Right atrium auricular region (tissue), 2 donors: ENCODE results near the gene USP11. TPM values are rescaled to one million over a fixed set of nuclear protein-coding genes. Genes with fewer than 3 reads are reported as not detected.

Experiments
- DNase-seq: peaks from one replicate; pipeline ENCODE4 v3.0.0-alpha.2; 2019; ENCODE audit warnings: low spot score
- H3K27ac ChIP-seq, 2 donors: fragments of 200-600 bp; sonication (generic); 1 replicate in 1 of 2; 2 replicates in 1 of 2; pipeline ENCODE4 v1.5.1; 2016 to 2019
- H3K27me3 ChIP-seq, 2 donors: fragments of 200-600 bp; sonication (generic); one replicate each; pipeline versions ENCODE4 v1.5.1 to v1.6.0; 2017 to 2019
- H3K36me3 ChIP-seq: fragments of 200-600 bp; sonication (generic); one replicate; pipeline ENCODE4 v1.5.1; 2016
- H3K4me1 ChIP-seq, 2 donors: fragments of 200-600 bp; sonication (generic); one replicate each; pipeline versions ENCODE4 v1.5.1 to v1.6.0; 2017 to 2019
- H3K4me3 ChIP-seq, 2 donors: fragments of 200-600 bp; sonication (generic); 1 replicate in 1 of 2; 2 replicates in 1 of 2; pipeline ENCODE4 v1.5.1; 2017 to 2019; ENCODE audit warnings: mild to moderate bottlenecking in 1 of 2, moderate library complexity in 1 of 2
- H3K9me3 ChIP-seq, 2 donors: fragments of 200-600 bp; sonication (generic); one replicate each; pipeline ENCODE4 v1.5.1; 2019
- total RNA-seq, 2 donors: library from RNA; depleted of rRNA; stranded (reverse); fragments of >200 nt; gene quantifications; one replicate each; pipeline ENCODE4 v1.1.0, GENCODE V29; 2016
- TF ChIP-seq, protein P1 (sequence below), 2 donors: fragments of 200-600 bp; sonication (generic); IDR thresholded peaks; one replicate each; pipeline ENCODE4 v1.5.1; 2019; ENCODE audit warnings: antibody characterized with exemption in 2 of 2

The USP11 gene
- total RNA-seq, 2 donors from 2014 or later: 35.2 to 63.6 TPM

- H3K36me3 ChIP-seq: peaks cover 60% of the 10 kb centered on the region
- no peak for DNase-seq
- no peak overlapping the region for H3K27ac ChIP-seq
- TF ChIP-seq, protein P1, sequence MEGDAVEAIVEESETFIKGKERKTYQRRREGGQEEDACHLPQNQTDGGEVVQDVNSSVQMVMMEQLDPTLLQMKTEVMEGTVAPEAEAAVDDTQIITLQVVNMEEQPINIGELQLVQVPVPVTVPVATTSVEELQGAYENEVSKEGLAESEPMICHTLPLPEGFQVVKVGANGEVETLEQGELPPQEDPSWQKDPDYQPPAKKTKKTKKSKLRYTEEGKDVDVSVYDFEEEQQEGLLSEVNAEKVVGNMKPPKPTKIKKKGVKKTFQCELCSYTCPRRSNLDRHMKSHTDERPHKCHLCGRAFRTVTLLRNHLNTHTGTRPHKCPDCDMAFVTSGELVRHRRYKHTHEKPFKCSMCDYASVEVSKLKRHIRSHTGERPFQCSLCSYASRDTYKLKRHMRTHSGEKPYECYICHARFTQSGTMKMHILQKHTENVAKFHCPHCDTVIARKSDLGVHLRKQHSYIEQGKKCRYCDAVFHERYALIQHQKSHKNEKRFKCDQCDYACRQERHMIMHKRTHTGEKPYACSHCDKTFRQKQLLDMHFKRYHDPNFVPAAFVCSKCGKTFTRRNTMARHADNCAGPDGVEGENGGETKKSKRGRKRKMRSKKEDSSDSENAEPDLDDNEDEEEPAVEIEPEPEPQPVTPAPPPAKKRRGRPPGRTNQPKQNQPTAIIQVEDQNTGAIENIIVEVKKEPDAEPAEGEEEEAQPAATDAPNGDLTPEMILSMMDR (IDR thresholded peaks at IDR 0.05): no peak
- no peaks in the 10 kb centered on the region for H3K27me3 ChIP-seq
- no peak overlapping the region for H3K4me3 ChIP-seq
- no peaks in the 10 kb centered on the region for H3K9me3 ChIP-seq
- H3K4me1 ChIP-seq: peaks cover 0 to 2% of the 10 kb centered on the region in 2 donors
Observed at GRCh38 chrX:47227334-47227583, 5.5 kb upstream of the USP11 start.

GRCh38 chrX:47228550-47229270 lies 4.1 kb upstream of the USP11 start:
- Histone ChIP-seq H3K9me3 (no peaks in the 10 kb centered on the region), H3K4me3 (no peak overlapping the region), H3K36me3 (peaks cover 56% of the 10 kb centered on the region), H3K27me3 (no peaks in the 10 kb centered on the region), H3K4me1 (peaks cover 0 to 7% of the 10 kb centered on the region in 2 donors), H3K27ac (no peak overlapping the region)
- no peak for DNase-seq
- TF ChIP-seq, protein P1 (IDR thresholded peaks at IDR 0.05): no peak

DNA sequence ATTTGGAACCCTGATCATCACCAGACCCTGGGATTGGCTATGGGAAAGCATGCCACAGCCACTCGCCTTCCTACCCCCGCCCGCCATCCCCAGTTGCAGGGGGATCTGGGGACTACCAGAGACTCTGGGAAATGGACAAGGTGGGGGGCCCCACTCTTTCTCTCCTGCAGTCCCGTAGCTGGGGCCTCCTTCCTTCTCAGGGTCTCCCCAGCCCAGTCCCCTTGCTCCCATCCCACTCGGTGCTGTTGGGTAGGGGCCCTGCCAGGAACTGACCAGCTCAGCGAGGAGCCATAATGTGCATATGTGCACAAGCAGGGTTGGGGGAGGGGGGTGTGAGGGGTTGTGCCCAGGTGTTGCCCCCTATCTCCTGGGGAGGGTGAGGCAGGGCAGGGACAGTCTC lies 3.4 kb upstream of the USP11 start:
- TF ChIP-seq, protein P1 (IDR thresholded peaks at IDR 0.05): no peak
- Histone ChIP-seq H3K36me3 (peaks cover 49% of the 10 kb centered on the region), H3K9me3 (no peaks in the 10 kb centered on the region), H3K27ac (no peak overlapping the region), H3K27me3 (no peaks in the 10 kb centered on the region), H3K4me3 (no peak overlapping the region), H3K4me1 (peaks cover 0 to 7% of the 10 kb centered on the region in 2 donors)
- no peak for DNase-seq

DNA sequence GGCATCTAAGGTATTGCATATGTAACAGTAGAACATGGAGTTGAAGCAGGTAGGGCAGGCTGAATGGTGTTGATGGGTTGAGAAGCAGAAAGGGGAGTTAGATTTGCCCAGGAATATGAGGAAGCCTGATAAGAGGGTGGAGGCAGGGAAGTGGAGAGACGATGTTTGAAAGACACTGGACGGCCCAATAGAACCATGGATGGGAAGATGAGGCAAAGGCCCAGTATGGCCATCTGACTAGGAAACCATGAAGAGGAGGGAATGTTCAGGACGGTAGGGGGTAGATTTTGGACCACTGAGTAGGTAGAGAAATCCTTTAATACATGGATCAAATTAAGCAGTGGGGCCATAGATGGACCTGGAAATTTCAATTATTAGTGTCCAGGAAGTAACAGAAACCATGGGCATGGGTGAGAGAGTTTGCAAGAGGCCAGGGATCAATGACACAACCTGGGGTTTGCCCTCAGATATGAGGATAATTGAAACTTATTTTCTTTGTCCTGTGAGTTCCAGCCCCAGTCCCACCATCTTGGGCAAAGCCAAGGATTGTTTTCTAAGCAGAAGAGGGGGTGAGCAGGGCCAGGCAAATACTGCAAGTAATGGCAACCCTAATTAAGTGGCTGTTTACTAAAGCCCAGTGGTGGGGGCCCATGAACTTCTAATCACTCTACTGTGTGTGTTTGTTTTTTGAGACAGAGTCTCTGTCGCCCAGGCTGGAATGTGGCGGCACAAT lies 2.5 kb upstream of the USP11 start:
- DNase-seq: no peak
- Histone ChIP-seq H3K9me3 (no peaks in the 10 kb centered on the region), H3K4me1 (peaks cover 0 to 7% of the 10 kb centered on the region in 2 donors), H3K27me3 (no peaks in the 10 kb centered on the region), H3K4me3 (no peak overlapping the region), H3K36me3 (peaks cover 40% of the 10 kb centered on the region), H3K27ac (no peak overlapping the region)
- TF ChIP-seq, protein P1 (IDR thresholded peaks at IDR 0.05): no peak

GRCh38 chrX:47231167-47231566 lies 1.6 kb upstream of the USP11 start:
- peaks cover 31% of the 10 kb centered on the region for H3K36me3 ChIP-seq
- H3K27ac ChIP-seq: no peak overlapping the region
- no peaks in the 10 kb centered on the region for H3K9me3 ChIP-seq
- no peak overlapping the region for H3K4me3 ChIP-seq
- peaks cover 0 to 7% of the 10 kb centered on the region in 2 donors for H3K4me1 ChIP-seq
- no peak for DNase-seq
- no peaks in the 10 kb centered on the region for H3K27me3 ChIP-seq
- TF ChIP-seq, protein P1 (IDR thresholded peaks at IDR 0.05): no peak
